GM21723 (cell line): ENCODE data around the gene SSRP1.
"Not testable (repeated sequence)": the region's sequence is repeated elsewhere in the genome, so short reads cannot be mapped to it uniquely, and the experiment has no call there.

Source experiments
- ATAC-seq: cut with Tn5 transposase; IDR thresholded peaks from one replicate; pipeline ENCODE4 v1.9.1; 2021; ENCODE audit warnings: mild to moderate bottlenecking, moderate library complexity; ENCODE audit not compliant: unreplicated experiment

The SSRP1 gene

DNA sequence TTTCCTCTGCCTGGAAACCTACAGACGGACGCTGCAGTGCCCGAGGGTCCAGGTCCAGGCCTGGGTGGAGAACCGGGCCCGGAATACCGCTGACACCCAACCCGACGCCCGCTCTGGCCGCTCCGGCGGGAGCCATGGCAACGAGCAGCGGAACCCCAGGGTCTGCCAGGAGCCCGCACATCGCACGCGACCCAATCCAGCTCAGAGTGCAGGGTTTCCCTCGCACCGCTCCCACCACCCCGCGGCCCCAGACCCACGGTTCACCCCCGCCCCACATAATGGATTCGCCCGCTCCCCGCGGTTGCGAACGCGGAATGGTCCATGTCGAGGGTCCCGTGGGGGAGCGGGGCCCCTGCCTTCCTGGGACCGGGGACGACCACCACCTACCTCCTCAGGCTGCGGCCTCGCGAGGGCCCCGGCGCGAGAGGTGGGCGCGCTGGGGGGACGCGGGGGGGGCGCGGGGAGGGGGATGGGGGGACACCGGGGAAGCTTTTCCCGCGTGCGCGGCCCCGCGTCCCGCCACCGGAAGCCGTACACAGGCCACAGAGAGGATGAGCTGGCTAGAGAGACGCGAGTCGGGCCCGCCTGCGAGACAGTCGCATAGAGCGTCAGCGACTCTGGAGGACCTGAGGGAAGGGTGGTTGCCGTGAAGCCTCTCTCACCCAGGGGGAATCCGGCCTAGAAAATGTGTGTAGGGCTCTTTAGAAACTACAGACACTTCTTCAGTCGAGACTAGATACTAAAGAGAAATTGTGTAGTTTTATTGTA is at the start of gene SSRP1:
TSS of gene SSRP1 (minus strand) at position 550 of the 768 bp plus-strand sequence. CDS start 771 bp downstream, outside the sequence.
- ATAC-seq: peak; percentile 99

GRCh38 chr11:57380975-57381374 is 45.3 kb upstream of the SSRP1 start, which contains the start of gene PRG3:
Gene PRG3 (minus strand): TSS chr11:57381150. CDS start chr11:57380708, 442 bp downstream.
- ATAC-seq: no peak

DNA sequence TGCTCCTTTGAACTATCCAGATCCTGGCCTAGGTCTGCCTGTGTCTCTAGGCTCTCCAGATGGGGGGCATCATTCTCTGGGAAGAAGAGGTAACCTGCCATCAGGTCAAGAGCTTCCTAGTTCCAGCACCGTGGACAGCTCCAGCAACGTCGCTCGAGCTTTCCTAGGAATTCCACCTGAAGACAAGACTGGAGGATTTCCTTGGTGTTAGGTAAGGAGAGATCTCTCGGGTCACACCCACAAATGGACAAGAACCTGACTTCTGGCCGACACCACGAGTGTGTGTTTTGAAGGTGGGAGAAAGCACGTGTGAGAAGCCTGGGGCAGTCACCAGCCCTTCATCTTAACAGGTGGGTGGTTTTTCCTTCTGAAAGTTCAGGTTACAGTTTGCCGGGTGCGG is 44.0 kb upstream of the SSRP1 start:
- ATAC-seq: no peak

GRCh38 chr11:57378186-57378585 is 42.5 kb upstream of the SSRP1 start:
- no peak for ATAC-seq

- no peak for ATAC-seq
Measured at GRCh38 chr11:57377107-57377506, 41.4 kb upstream of the SSRP1 start.

- ATAC-seq: no peak
Measured at GRCh38 chr11:57376095-57377090, 40.7 kb upstream of the SSRP1 start.

DNA sequence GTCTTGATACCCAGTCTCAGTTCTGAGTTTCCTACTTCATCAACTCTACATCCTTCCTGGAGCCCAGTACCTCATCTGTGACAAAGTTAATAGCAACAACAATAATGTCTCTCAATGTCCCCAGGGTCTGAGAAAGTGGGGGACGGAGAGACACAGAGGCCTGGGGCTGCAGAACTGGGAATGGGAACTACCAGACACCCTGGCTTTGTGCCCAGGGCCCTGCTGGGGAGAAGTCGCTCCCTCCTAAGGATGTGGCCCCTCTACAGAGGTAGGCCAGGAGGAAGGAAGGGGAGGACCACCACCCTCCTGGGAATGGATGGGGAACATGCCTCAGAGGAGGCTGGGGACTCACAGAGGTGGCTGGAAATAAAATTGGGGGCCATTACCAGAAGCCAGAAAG is 39.8 kb upstream of the SSRP1 start:
- no peak for ATAC-seq

DNA sequence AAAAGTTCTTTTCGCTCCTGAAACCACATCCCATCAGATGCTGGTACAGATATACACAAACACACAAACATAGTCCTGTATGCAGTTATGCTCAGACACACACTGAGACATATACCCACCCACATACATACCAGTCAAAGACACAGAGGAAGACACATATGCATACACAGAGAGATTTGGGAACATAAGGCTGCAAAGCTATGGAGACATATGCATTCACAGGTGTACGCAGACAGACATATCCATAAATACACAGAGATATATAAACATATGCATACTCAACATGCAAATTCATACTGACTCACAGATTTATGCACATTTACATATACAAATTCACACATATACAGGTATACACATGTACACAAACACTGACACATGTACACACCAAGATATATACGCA is 39.3 kb upstream of the SSRP1 start:
- ATAC-seq: no peak

- ATAC-seq: no peak
Measured at GRCh38 chr11:57373146-57373545, 37.5 kb upstream of the SSRP1 start.

DNA sequence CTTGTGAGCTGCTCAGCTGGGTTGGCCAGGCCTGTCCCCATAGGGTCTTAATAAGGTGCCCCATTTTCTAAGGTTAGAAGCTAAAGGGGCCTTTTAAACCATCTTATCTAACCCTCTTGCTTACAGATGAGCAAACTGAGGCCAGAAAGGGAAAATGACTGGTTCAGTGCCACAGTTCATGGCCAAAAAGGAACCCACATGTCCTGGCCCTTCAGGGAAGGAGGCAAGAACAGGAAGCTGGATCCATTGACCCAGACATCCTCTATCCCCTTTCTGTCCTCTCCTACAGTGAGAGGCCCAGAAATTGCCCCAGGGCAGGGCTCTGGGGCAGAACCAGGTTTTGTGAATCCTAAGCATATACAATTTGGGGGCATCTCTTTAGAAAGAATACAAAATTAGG is 35.2 kb upstream of the SSRP1 start:
- ATAC-seq: no peak

DNA sequence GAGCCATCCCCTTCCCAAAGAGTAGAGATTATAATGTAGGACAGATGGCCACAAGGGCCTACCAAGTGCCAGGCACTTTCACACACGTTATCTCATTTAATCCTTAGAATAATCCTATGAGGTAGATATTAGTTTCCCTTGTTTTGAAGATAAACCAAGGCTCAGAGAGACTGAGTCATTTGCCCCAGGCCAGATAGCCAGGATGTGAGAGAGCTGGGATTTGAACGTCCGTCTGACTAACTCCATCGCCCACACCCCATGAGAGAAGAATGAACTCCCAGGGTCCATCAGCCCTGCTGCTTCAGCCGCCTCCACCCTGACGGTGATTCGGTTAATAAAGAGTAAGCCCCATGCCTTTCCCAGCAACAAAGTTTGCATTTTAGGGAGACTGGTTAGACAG is 34.6 kb upstream of the SSRP1 start:
- ATAC-seq: no peak

DNA sequence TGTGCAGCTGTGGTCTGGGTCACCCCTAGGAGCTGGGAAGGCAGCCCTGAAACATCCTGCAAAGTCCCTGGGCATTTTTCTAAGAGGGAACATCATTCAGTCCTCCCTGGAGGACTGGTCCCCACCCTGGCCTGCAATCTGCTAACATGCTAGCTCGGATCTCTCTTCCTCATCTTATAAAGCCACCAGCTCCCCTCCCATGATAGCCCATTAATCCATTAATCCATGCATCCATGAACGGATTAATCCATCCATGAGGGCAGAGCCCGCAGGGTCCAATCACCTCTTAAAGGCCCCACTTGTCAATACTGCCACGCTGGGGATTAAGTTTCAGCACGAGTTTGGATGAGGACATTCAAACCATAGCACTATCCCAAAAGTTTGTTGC is 33.1 kb upstream of the SSRP1 start:
- ATAC-seq: no peak

GRCh38 chr11:57368106-57368844 is 32.6 kb upstream of the SSRP1 start:
- ATAC-seq: no peak

- ATAC-seq: no peak
Measured at GRCh38 chr11:57364851-57365660, 29.4 kb upstream of the SSRP1 start.

- ATAC-seq: no peak
Measured at GRCh38 chr11:57363131-57364080, 27.7 kb upstream of the SSRP1 start.

DNA sequence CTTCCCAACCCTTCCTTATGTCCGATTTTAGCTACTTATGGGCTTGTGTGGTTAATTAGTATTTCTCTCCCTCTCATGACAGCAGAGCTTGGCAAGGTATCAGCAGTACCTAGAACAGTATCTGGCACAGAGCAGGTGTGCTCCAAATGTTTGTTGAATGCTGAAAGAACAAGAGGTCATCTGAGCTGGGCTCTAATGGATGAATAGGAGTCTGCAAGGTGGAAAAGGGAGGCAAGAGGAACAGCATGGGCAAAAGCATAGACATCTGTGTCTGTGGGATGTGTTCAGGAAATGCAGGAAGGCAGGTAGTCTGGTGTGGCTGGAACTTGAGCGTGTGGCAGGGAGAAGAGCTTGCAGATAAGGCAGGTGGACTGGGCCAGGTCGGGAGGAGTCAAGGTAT is 26.2 kb upstream of the SSRP1 start:
- no peak for ATAC-seq

DNA sequence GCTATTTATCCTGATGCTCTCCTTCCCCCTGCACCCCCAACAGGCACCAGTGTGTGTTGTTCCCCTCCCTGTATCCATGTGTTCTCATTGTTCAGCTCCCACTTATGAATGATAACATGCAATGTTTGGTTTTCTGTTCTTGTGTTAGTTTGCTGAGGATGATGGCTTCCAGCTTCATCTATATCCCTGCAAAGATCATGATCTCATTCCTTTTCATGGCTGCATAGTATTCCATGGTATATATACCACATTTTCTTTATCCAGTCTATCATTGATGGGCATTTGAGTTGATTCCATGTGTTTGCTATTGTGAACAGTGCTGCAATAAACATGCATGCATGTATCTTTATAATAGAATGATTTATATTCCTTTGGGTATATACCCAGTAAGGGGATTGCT is 25.7 kb upstream of the SSRP1 start:
- ATAC-seq: not testable (repeated sequence)

GRCh38 chr11:57360991-57361390 is 25.3 kb upstream of the SSRP1 start:
- ATAC-seq: no peak
